DMS 273 treated with DMSO at 0.1 percent for 48 hours (cell line): ENCODE measurements around the gene SENP7.
A peak's percentile ranks its signal among the peaks of the same experiment; 100 is the strongest.
"Not testable (repeated sequence)": the region's sequence is repeated elsewhere in the genome, so short reads cannot be mapped to it uniquely, and the experiment has no call there.

Experiments
- DNase-seq: peaks from one replicate; lab custom pipeline; 2025; lab: John Stamatoyannopoulos, UW

SENP7 gene

DNA sequence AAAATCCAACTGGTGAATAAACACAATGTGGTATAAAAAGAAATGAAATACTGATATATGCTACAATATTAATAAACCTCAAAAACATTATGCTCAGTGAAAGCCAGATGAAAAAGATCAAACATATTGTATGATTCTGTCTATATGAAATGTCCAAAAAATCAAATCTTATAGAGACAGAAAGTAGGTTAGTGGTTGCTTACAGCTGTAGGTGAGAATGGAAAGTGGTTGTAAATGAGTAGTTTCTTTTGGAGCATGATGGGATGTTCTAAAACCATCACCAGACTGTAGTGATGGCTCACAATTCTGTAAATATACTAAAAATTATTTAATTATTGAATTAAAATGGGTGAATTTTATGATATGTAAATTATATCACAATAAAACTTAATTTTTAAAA lies 58.4 kb downstream of the SENP7 start:
- DNase-seq: no peak

DNA sequence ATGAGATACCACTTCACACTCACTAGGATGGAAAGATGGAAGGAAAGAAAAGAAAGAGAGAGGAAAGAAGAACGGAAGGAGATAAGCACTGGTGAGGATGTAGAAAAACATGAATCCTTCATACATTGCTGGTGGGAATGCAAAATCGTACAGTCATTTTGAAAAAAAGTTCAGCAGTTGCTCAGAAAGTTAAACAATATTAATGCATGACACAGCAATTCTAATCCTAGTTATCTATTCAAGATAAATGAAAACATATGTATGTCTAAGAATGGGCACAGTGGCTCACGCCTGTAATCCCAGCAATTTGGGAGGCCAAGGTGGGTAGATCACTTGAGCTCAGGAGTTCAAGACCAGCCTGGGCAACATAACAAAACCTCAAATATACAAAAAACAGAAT lies 59.1 kb downstream of the SENP7 start:
- no peak for DNase-seq

DNA sequence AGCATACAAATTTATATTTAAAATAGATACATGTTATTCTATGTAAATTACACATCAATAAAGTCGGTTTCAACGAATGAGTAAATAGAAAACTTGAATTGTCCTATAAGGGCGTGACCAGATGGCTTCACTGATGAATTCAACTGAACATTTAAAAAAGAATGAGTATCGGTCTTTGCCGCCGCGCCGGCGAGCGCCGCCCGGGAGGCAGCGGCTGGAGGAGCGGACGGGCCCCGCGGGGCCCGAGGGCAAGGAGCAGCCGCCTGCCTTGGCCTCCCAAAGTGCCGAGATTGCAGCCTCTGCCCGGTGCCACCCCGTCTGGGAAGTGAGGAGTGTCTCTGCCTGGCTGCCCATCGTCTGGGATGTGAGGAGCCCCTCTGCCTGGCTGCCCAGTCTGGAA lies 74.4 kb downstream of the SENP7 start:
- DNase-seq: not testable (repeated sequence)

DNA sequence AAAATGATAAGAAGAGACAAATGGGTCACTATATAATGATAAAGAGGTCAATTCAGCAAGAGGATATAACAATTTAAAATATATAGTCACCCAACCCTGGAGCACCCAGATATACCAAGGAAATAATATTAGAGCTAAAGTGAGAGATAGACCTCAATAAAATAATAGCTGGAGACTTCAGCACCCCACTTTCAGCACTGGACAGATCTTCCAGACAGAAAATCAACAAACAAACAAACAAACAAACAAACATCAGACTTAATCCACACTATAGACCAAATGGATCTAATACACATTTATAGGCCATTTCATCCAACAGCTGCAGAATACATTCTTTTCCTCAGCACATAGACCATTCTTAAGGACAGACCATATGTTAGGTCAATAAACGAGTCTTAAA lies 79.4 kb downstream of the SENP7 start:
- DNase-seq: no peak

DNA sequence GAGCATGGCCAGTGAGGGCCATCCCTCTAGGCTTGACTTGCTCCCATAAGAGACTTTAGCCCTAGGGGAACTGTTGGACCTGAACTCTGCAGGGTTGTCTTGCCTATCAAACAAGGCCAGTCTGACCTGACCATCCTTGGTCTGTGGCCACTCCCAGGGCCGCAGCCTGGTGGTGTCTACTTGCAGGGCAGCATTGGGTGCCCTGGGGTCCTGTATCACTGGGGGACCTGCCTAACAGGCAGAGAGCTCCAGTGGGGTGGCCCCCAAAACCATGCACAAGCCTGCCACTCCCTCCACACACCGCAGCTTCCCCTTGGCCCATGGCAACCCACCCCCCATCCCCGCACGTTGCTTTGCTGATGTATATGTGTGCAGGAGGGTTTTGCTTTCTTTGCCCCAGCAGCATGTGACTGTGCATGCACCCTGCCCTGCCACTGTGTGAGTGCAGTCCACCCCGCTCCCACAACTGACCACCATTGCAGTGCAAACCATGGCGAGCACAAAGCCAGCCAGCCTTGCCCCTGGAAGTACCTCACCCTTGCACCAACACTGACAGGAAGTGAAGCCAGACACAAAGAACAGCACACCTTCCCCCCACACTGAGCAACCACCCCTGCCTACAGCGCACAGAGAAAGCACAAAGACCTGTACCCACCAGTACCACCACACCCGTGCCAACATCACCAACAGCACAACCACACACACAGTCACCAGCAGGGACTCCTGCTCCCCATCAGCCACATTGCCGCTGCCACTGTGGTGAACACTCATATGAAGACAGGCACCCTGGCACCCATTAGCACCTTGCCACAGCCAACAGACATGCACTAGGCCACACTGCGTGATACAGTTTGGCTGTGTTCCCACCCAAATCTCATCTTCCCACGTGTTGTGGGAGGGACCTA lies 88.8 kb downstream of the SENP7 start:
- DNase-seq: no peak

DNA sequence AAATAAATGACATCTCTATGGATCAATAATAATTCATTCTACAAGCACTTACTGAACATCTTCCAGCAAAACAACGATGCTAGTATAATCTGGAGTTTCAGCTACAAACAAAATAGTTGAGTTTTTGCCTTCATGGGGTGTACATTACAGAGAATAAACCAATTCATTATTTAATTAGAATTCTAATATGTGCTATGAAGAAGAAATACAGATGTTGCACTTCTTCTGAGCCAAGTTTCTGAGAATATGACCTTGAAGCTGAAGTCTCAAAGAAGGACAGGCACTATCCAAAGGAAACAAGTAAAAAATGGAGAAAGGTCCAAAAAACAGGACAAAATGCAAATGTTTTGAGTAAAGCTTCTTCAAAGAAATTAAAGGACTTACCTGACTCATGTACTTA lies 94.2 kb downstream of the SENP7 start:
- no peak for DNase-seq

DNA sequence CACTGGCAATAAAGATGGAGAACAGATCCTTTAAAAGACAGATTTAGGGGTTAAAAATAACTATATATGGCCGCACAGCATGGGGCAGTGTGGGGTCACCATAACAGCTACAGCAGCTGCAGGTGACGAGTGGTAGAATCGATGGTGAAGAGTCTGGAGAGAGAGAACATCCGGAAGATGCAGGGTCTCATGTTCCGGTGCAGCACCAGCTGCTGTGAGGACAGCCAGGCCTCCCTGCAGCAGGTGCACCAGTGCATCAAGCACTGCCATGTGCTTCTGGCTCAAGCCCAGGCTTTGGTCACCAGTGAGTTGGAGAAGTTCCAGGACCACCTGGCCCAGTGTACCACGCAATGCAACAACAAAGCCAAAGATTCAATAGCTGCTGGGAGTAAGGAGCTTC lies 98.9 kb downstream of the SENP7 start:
- peak; percentile 4 for DNase-seq

DNA sequence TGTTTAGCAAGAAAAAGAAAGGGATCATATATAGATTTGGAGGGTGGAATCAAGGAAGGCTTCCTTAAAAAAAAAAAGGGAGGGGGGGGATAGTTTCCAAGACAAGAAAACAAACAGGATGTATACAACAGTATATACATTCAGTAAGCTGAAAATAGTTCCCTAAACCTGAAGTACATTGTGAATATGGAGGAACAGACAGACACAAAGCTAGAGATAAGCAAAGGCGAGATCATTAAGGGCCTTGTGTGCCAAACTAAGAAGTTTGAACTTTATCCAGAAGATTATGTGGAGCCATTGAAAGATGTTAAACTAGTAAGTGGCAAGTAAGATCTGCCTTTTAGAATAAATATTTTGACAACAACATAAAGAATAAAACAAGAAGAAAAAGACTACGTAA lies 99.4 kb downstream of the SENP7 start:
- no peak for DNase-seq

DNA sequence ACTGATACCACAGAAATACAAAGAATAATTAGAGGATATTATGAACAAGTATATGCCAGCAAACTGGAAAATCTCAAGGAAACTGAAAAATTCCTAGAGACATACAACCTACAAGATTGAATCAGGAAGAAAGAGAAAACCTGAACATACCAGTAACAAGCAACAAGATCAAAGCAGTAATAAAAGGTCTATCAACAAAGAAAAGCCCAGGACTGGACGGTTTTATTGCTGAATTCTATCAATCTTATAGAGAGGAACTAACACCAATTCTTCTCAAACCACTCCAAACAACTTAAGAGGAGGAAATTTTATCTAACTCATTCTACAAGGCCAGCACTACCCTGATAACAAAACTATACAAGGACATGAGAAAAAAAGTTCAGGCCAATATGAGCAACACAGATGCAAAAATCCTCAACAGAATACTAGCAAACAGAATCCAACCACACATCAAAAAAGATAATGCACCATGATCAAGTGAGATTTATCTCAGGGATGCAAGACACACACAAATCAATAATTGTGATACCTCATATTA lies 121.5 kb downstream of the SENP7 start:
- no peak for DNase-seq

DNA sequence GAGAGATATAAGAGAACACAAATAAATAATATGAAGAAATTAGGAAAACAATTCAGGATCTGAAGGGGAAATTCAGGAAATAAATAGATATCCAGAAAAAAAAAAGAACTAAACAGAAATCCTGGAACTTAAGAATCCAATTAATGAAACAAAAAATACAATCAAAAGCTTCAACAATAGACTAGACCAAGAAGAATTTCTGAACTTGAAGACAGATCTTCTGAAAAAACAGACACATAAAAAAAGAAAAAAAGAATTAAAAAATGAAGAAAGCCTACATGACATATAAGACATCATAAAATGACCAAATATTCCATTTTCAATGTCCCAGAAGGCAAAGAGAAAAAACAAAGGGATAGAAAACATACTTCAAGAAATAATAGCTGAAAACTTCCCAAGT lies 124.3 kb downstream of the SENP7 start:
- DNase-seq: no peak

DNA sequence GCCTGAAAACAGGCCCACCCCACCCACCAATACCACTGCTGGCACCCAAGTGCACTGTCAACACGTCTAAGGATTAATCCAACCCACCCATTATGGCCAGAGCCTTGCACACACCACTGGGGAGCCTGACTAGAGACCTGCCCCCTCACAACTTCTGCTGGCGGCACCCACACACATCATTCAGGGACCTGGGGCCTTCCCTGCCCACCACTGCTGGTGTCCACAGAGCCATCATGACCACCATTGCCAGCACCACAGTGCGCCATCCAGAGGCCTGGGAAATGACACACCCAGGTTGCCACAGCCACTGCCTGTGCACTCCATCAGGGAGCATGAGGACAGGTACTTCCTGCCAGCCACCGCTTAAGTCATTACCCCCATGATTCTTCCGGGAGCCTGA lies 125.7 kb downstream of the SENP7 start:
- DNase-seq: no peak

DNA sequence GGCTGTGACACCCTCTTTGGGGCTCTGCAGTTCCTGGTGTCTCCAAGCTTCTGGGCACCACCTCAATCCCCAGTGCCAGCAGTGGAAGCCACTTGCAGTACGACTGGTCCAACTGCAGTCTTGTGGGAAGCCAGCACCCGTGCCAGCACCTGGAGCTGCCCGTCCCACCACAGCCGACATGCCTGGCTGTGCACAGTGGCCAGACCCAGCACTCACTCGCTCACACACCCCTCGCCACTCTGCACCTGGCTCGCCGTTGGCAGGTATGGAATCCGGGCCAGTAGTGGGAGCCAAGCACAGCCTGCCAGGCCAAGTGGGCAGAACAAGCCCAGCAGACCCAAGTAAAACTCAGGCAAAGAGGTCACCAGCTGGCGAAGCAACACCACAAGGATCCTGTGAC lies 128.6 kb downstream of the SENP7 start:
- no peak for DNase-seq

DNA sequence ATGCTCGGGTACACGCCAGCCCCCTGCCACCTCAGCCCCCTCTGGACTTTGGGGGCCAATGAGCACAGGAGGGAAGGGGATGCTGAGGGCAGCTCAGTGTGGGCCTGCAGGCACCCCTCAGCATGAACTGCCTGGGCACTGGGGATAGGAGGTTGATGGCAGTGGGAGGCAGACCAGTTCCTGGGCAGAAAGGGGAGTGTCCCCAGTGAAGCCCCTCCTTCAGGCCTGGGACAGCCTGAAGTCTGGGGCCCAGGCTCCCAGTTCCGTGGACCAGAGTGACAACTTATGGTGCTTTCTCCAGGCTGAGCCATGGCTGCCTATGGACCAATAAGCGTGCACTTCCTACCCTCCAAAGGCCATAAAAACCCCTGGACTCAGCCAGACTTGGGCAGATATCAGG lies 129.4 kb downstream of the SENP7 start:
- DNase-seq: no peak

DNA sequence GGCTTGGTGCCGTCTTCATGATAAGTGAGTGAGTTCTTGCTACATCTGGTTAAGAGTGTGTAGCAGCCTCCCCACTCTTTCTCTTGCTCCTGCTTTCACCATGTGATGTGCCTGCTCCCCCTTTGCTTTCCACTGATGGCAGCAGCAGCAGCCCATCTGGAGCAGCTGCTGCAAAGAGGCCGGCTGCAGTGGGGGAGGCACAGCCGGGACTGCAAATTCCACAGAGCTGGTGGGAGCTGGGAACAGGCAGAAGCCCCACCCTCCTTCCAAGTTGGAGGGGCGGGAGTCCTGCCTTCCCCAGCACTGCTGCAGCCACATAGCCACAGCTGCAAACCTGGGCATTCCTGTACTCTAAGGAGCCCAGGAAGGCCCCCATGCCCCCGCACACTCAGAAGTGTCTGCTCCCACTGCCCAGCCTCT lies 129.8 kb downstream of the SENP7 start:
- peak; percentile 25 for DNase-seq

DNA sequence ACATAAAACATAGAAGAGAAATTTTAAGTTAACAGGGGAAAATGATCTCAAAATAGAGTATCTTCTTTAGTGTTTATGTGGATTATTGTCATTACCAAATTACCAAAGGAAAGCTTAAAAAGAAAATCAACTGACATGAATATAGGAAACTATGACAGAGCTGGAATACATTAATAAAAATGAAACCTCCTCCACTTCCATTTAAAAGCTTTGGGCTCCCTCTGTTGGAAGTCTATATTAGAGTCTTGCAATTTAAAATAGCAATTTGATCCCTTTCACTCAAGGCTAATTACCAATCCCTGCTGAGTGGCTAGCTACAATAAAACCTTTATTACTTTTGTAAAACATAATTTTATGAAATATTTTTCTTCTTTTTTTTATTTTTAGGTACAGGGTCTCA lies 131.2 kb downstream of the SENP7 start:
- DNase-seq: peak; percentile 67

DNA sequence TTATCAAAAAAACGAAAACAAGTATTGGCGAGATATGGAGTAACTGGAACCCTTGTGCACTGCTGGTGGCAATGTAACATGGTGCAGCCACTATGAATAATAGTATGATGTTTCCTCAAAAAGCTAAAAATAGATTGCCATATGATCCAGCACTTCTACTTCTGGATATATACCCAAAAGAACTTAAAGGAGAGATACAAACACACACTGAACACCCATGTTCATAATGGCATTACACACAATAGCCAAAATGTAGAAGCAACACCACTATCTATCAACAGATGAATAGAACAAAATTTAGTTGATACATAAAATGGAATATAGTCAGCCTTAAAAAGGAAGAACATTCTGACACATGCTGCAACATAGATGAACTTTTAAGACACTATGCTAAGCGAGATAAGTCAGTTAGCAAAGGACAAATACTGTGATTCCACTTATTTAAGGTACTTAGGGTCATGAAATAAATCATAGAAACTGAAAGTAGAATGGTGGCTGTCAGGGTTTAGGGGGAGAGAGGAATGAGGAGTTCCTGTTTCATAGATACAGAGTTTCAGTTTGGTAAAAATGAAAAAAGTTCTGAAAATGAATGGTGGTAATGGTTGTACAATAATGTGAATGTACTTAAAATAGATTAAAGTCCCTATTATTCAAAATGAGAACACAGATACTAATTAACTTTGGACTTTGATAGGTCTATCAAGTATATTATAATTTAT lies 133.2 kb downstream of the SENP7 start:
- no peak for DNase-seq

DNA sequence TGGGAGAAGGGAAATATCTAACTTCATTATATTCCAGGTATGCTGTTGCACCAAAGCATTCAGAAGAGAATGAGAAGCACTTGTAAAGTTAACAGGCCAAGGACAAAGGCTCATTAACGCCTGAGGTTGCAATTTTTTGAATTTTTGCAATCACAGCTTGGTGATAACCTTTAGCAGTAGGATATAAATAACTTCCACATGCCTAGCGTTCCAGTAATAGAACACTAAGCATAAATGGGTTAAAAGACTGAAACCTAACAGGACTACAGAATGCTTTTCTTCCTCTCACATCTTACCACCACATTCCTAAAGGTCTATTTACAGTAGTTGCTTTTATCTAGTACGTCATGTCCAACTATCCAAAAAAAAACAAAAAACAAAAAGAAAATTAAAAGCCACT lies 135.2 kb downstream of the SENP7 start:
- DNase-seq: no peak

DNA sequence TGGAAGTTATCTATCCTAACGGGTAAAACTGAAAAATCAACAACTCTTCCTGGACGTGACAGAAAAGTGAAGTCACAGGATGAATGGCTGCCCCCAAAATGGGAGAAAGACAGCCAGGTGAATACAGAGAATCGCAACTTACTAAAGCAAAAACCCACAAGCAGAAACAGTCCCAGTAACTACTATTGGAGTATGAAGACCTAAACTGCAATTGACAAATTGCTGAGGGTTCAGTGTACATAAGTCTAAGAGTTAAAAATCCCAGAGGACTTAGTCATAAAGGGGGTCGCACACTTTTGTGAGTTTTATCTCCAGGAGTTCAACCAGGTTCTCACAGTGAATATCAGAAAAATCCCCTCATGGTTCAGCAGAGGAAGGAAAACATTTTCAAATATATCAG lies 135.8 kb downstream of the SENP7 start:
- no peak for DNase-seq

DNA sequence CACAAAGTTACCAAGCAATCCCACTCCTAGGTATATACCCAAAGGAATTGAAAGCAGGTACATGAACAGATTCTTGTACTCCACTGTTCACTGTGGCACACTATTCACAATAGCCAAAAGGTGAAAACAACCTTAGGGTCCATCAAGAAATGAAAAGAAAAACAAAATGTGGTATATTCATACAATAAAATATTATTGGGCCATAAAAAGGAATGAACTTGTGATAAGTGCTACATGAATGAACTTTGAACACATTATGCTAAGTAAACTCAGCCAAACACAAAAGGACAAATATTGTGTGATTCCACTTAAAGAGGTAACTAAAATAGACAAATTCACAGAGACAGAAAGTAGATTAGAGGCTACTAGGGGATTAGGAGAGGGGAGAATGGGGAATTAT lies 137.4 kb downstream of the SENP7 start:
- DNase-seq: no peak

DNA sequence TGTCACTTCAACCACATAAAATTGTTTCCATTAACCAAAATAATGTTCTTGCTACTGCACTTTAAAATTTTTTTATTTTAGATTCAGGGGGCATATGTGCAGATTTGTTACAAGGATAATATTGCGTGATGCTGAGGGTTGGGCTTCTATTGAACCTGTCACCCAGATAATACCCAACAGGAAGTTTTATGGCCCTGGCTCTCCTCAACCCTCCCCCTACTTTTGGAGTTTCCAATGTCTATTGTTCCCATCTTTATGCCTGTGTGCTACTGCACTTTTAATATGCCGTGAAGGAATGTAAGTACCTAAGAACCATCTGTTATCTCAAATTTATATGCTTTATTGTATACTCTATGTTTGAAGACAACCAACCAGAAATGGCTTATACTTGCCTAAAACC lies 150.6 kb downstream of the SENP7 start:
- no peak for DNase-seq

DNA sequence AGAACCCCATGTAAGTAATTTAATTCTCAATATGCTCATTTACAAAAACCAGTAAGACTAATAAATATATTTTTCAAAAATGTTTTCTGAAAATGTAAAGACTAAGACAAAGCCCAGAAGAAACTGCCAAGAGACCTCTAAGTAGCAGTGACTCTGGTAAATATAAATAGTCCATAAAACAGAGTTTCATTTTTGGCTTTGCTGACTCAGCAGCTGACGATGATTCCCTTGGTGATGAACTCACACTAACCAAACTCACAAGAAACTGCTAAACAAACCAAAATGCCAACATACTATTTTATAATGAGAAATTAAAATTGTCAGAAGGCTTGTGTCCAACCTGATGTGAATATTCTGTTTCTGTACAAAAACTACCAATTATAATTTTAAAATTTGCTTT lies 161.2 kb downstream of the SENP7 start:
- DNase-seq: no peak

DNA sequence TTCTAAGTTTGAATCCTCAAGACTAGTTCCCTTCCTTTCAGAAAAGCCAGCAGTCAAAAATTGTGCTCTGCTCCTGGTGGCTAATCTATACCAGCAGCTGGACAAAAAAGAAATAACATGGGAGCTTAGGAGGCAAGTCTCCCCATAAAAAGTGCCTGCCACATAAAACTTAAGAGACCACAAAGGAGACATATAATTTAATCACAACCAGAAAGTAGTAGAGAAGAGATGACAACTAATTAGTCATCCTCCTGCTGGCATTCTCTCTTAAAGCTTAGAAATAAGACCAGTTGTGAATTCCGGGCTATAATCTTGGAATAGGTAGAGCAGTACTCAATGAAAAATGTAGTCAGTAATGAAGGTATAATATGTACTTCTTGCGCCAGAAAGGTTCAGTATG lies 172.4 kb downstream of the SENP7 start:
- no peak for DNase-seq

DNA sequence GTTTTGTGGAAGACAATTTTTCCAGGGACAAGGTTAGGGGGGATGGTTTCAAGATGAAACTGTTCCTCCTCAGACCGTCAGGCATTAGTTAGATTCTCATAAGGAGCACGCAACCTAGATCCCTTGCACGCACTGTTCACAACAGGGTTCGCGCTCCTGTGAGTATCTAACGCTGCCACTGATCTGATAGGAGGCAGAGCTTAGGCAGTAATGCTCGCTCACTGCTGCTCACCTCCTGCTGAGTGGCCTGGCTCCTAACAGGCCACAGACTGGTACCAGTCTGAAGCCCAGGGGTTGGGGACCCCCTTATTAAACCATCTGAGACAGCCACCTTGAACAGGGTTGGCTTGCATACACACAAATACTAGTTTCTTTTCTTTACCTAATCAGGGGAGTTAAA lies 179.1 kb downstream of the SENP7 start:
- DNase-seq: no peak
